ENCODE measurements around the gene TTN.

DNA sequence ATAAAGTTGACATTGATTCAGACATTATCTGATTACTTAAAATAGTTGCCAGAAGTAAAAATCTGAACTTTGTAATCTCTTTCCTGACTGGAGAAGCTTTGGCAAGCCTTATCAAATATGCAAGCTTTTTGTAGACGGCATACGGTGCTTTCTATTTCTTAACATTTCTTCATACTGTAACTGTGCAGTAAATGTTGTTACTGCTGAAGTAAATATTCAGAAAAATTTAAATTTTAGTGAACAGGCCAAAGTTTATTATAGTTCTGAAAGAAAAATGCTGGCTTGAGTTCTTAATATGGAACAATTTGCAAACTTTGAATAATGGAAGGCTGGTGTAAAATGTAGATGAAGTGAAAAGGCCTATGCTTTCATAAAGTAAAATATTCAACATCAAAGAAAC lies 1.8 kb downstream of the TTN start:
- TF ChIP-seq POLR2A (IDR thresholded peaks at IDR 0.05) (no peak), POLR2AphosphoS5 (IDR thresholded peaks at IDR 0.05; ENCODE audit: insufficient read depth in 1 of 2, low read depth in 1 of 2) (no peak)
- TF ChIP-seq, protein P1, sequence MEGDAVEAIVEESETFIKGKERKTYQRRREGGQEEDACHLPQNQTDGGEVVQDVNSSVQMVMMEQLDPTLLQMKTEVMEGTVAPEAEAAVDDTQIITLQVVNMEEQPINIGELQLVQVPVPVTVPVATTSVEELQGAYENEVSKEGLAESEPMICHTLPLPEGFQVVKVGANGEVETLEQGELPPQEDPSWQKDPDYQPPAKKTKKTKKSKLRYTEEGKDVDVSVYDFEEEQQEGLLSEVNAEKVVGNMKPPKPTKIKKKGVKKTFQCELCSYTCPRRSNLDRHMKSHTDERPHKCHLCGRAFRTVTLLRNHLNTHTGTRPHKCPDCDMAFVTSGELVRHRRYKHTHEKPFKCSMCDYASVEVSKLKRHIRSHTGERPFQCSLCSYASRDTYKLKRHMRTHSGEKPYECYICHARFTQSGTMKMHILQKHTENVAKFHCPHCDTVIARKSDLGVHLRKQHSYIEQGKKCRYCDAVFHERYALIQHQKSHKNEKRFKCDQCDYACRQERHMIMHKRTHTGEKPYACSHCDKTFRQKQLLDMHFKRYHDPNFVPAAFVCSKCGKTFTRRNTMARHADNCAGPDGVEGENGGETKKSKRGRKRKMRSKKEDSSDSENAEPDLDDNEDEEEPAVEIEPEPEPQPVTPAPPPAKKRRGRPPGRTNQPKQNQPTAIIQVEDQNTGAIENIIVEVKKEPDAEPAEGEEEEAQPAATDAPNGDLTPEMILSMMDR (IDR thresholded peaks at IDR 0.05): no peak

All from vagina (tissue), 2 donors.